AG09309 (cell line): Measurements from ENCODE around the gene DDX51.
A peak's percentile ranks its signal among the peaks of the same experiment; 100 is the strongest.

ENCODE experiments used
- DNase-seq: peaks from one replicate; pipeline ENCODE4 v3.0.0-alpha.2; 2010; ENCODE audit warnings: low read depth
- H3K4me3 ChIP-seq: 2 replicates; pipeline ENCODE4 v1.5.1; 2011; ENCODE audit warnings: mild to moderate bottlenecking, low read depth, low read length, moderate library complexity; ENCODE audit not compliant: control insufficient read depth
- TF ChIP-seq, protein P1 (sequence below): IDR thresholded peaks from 2 replicates; pipeline ENCODE4 v1.5.1; 2011; ENCODE audit warnings: mild to moderate bottlenecking, low read depth, low read length, inconsistent platforms; ENCODE audit not compliant: insufficient read depth, control insufficient read depth; ENCODE audit errors: missing control alignments

Gene DDX51

DNA sequence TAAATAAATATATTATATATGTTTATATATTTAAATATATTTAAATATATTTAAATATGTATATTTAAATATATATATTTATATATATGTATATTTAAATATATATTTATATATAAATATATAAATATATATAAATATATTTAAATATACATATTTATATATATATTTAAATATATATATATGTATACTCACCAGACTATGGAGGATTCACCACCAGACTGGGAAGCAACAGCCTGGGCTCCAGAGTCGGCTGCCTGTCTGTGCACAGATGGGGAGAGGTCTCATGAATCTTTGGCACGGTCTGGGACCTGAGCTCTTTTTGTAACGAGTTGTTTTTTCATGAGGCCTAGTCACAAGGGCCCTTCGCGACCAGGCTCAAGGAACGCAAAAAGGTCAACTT is 21.5 kb upstream of the DDX51 start:
- no peak for DNase-seq
- TF ChIP-seq, protein P1, sequence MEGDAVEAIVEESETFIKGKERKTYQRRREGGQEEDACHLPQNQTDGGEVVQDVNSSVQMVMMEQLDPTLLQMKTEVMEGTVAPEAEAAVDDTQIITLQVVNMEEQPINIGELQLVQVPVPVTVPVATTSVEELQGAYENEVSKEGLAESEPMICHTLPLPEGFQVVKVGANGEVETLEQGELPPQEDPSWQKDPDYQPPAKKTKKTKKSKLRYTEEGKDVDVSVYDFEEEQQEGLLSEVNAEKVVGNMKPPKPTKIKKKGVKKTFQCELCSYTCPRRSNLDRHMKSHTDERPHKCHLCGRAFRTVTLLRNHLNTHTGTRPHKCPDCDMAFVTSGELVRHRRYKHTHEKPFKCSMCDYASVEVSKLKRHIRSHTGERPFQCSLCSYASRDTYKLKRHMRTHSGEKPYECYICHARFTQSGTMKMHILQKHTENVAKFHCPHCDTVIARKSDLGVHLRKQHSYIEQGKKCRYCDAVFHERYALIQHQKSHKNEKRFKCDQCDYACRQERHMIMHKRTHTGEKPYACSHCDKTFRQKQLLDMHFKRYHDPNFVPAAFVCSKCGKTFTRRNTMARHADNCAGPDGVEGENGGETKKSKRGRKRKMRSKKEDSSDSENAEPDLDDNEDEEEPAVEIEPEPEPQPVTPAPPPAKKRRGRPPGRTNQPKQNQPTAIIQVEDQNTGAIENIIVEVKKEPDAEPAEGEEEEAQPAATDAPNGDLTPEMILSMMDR: no peak

DNA sequence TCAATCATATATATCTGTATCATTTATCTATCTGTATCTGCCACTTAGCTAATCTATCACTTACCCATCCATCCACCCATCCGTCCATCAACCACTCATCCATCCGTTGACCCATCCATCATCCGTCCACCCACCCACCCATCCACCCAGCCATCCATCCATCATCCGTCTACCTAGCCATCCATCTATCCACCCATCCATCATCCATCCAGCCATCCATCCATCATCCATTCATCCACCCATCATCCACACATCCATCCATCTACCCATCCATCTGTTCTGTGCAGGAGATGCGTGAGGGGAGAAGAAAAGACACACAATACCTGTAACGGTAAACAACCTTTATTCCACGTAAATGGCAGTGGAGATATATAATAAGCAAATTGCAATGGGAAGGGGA is 20.3 kb upstream of the DDX51 start:
- TF ChIP-seq, protein P1: no peak
- DNase-seq: no peak
- H3K4me3 ChIP-seq: no peak overlapping the region

More for the DNA sequence above, 21.5 kb upstream of the DDX51 start:
- H3K4me3 ChIP-seq: no peak overlapping the region

DNA sequence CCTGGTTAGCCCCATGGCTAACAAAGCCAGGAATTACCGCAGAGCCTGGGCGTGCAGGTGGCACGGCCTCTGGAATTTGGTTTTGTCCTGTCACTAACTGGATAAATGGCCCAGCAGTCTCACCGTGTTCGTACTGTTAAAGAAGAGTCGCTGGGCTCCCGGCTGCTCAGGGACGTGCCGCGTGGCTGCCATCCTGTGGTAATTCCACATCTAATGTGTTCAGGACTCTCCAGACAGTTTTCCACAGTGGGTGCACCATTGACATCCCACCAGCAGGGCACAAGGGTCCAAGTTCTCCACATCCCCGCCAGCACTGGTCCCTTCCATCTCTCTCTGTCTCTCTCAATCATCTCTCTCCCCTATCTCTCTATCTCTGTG is 19.8 kb upstream of the DDX51 start:
- H3K4me3 ChIP-seq: no peak overlapping the region
- TF ChIP-seq, protein P1: peak; percentile 4
- no peak for DNase-seq

DNA sequence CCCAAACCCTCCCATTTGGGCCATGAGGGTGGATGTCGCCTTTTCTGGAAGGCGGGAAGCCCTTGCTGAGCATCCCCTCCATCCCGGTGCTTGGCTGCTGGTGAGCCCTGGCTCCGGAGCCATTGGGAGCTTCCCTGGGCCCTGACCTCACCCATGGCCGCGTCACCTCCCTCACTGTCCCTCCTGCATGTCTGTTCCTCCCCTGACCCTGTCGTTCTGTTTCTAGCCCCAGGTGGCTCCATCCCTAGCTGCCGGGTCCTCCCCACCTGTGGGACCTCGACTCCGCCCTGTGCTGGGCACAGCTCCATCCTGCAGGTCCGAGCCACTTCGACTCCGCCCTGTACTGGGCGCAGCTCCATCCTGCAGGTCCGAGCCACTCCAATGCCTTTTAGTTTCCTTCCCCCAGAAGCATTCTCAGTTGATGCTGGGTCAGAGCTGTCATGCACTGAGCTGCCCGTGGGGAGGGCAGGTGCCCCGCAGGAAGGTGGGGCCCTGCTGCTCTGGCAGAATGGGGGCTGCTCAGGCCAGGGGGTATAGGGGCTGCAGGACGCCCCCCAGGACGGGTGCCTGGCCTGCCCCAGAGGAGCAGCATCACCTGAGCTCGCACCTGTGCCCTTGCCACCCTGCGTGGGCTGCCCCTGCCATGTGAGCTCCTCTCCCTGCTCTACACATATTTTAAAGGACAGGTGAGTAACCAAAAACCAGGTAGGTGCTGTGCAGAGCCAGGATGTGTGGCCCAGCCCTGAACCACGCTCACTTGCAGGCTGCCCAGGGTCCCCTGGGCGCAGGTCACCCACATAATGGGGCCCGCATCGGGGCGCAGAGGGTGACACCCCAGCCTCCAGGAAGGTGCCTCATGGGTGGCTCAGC is 19.2 kb upstream of the DDX51 start:
- DNase-seq: no peak
- H3K4me3 ChIP-seq: 0 out of 2 replicates have a peak overlapping the region, but pooled peaks have one; percentile 3
- TF ChIP-seq, protein P1: no peak

DNA sequence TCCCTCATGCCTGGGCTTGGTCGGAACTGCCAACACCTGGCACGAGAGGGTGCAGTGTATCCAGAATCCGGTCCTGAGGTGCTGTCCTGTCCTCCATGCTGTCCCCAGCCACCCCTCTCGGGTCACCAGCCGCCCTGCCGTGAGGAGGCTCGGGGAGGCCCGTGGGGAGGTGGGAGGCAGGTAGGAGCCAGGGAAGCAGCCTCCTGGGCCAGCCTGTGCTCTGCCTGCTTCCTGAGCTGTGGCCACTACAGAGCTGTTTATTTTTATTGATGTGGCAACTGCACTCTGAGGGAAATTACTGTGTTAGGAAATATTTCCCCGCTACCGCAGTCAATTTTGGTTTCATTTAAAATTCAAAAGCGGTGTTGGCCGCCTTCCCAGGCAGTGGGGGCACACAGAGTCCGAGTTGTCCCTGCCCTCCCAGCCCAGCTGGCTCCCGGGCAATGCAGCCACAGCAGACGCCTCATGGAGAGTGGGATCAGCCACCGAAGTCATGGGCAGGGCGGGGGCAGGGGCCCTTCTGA is 18.5 kb upstream of the DDX51 start:
- TF ChIP-seq, protein P1: no peak
- peak; percentile 62 for DNase-seq

DNA sequence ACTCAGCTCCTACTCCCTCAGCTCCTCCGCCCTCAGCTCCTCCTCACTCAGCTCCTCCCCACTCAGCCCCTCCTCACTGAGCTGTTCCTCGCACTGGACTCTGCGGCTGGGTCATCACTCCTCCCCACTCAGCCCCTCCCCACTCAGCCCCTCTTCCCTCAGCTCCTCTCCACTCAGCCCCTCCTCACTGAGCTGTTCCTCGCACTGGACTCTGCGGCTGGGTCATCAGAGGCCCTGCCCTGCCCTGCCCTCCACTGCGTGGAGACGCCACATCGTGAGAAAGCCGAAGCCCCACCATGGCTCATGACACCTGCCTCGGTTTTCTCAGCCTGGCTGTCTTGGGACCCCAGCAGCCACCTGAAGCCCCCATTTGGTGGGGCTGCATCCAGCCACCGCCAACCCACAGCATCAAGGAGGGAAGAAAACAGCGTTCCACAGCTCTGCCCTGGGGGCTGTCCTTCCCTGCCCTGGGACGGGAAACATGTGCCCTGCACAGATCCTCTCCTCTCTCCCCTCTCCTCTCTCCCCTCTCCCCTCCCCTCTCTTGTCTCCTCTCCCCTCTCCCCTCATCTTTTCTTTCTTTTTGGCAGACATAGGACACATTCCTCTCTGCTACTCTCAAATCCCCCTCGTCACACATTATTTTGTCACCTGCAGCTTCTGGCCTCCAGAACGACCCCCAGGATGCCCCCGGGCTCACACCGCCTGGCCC is 17.8 kb upstream of the DDX51 start:
- DNase-seq: no peak
- no peak overlapping the region; the same call in 1 of the 2 replicates for H3K4me3 ChIP-seq
- TF ChIP-seq, protein P1: no peak

More for the DNA sequence above, 18.5 kb upstream of the DDX51 start:
- peak overlapping the region; percentile 23 for H3K4me3 ChIP-seq
